Right atrium auricular region (tissue), 2 donors: Measurements from ENCODE around the gene MAPK9. TPM values are rescaled to one million over a fixed set of nuclear protein-coding genes. Genes with fewer than 3 reads are reported as not detected.

Experiments
- DNase-seq: peaks from one replicate; pipeline ENCODE4 v3.0.0-alpha.2; 2019; ENCODE audit warnings: low spot score
- H3K27ac ChIP-seq, 2 donors: fragments of 200-600 bp; sonication (generic); 1 replicate in 1 of 2; 2 replicates in 1 of 2; pipeline ENCODE4 v1.5.1; 2016 to 2019
- H3K27me3 ChIP-seq, 2 donors: fragments of 200-600 bp; sonication (generic); one replicate each; pipeline versions ENCODE4 v1.5.1 to v1.6.0; 2017 to 2019
- H3K36me3 ChIP-seq: fragments of 200-600 bp; sonication (generic); one replicate; pipeline ENCODE4 v1.5.1; 2016
- H3K4me1 ChIP-seq, 2 donors: fragments of 200-600 bp; sonication (generic); one replicate each; pipeline versions ENCODE4 v1.5.1 to v1.6.0; 2017 to 2019
- H3K4me3 ChIP-seq, 2 donors: fragments of 200-600 bp; sonication (generic); 1 replicate in 1 of 2; 2 replicates in 1 of 2; pipeline ENCODE4 v1.5.1; 2017 to 2019; ENCODE audit warnings: mild to moderate bottlenecking in 1 of 2, moderate library complexity in 1 of 2
- H3K9me3 ChIP-seq, 2 donors: fragments of 200-600 bp; sonication (generic); one replicate each; pipeline ENCODE4 v1.5.1; 2019
- CTCF ChIP-seq, 2 donors: fragments of 200-600 bp; sonication (generic); IDR thresholded peaks; one replicate each; pipeline ENCODE4 v1.5.1; 2019; ENCODE audit warnings: antibody characterized with exemption in 2 of 2
- total RNA-seq, 2 donors: library from RNA; depleted of rRNA; stranded (reverse); fragments of >200 nt; gene quantifications; one replicate each; pipeline ENCODE4 v1.1.0, GENCODE V29; 2016

MAPK9 gene
- total RNA-seq, 2 donors from 2014 or later = 25.1 to 30.0 TPM

DNA sequence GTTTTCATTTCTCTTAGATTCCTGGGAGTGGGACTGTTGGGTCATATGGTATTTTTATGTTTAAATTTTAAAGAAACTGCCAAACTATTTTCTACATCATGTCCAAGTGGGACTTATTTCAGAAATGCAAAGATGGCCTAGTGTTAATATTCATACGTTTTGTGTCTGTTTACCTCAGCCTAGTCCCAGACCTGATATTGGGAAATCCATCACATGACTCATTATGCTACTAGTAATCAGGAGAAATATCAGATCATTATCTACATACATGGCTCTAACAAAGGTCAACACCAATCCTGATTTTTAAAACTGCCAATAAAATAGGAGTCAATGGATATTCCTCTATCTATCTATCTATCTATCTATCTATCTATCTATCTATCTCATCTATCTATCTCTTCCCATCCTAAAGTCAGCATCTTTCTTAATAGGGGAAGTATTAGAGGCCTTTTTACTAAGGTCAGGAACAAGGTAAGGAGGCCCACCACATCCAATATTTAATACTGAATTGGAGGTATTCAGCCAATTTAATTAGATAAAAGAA lies 87.5 kb downstream of the MAPK9 start:
- DNase-seq = no peak
- no peak overlapping the region for H3K27ac ChIP-seq
- no peaks in the 10 kb centered on the region for H3K36me3 ChIP-seq
- H3K4me3 ChIP-seq = no peak overlapping the region
- H3K27me3 ChIP-seq = peaks cover 0 to 14% of the 10 kb centered on the region in 2 donors
- TF ChIP-seq CTCF (IDR thresholded peaks at IDR 0.05) = no peak
- H3K4me1 ChIP-seq = peaks cover 0 to 10% of the 10 kb centered on the region in 2 donors
- H3K9me3 ChIP-seq = no peaks in the 10 kb centered on the region

DNA sequence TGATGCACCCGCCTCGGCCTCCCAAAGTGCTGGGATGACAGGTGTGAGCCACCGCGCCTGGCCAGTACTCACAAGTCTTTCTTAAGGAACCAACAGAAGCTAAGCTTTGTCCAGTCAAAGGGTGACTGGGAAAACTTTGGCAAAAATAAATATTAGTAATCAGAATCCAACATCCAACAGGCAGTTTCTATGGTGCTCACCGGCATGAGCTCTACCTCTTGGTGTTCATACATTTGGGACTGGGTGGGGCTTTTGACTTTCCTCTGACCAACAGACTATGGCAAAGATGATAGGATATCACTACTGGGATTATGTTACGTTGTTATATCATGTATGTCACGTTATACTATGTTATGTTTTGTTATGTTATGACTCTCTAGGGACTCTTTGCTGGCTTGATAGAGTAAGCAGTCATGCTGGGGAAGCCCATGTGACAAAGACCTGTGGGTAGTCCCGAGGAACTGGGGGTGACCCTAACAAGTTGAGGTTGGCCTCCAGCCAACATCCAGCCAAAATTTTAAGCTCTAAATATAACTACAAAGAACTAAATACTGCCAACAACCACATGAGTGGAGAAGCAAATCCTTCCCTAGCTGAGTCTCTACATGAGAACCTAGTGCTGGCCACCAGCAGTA lies 88.8 kb downstream of the MAPK9 start:
- peaks cover 0 to 5% of the 10 kb centered on the region in 2 donors for H3K4me1 ChIP-seq

DNA sequence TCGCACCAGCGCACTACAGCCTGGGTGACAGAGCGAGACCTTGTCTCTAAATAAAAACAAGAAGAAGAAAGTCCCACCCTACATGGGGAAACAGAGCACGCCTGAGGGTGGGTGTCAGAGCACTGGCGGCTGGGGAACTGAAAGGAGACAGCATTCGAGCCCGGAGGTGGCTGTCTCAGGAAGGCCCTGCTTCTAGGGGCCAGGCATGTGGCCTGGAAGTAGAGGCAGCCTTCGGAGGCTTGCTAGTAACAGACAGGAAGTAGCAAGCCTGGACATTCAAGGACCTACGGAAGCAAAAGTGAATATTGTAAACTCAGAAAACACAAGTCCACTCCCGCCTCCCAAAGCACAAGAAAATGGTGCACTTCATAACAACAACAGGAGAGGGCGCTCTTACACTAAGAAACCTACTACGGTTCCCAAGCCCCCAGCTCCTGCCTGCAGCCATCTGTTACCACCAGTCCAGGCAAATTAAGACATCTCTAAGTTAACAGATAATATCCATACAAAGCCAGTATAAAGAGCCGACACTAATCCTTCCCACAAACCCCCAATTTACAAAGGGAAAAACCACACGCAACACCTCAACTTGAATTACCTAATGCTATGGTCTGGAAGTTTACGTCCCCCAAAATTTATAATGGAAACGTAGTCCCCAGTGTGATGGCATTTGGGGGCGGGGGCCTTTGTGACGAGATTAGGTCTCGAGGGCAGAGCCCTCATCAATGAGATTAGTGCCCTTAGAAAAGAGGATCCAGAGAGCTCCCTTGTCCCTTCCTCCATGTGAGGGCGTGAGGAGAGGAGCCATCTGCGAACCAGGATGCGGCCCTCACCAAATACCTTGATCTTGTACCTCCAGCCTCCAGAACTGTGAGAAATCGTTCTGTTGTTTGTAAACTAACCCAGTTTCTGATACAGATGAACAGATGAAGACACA lies 90.6 kb downstream of the MAPK9 start:
- Histone ChIP-seq H3K4me3 (no peak overlapping the region), H3K27ac (no peak overlapping the region), H3K36me3 (no peaks in the 10 kb centered on the region), H3K9me3 (no peaks in the 10 kb centered on the region), H3K27me3 (no peaks in the 10 kb centered on the region), H3K4me1 (no peaks in the 10 kb centered on the region)
- no peak for DNase-seq
- TF ChIP-seq CTCF (IDR thresholded peaks at IDR 0.05) = peak in 1 of 2 donors; percentile 24

More for the DNA sequence above, 88.8 kb downstream of the MAPK9 start:
- H3K36me3 ChIP-seq = no peaks in the 10 kb centered on the region
- TF ChIP-seq CTCF (IDR thresholded peaks at IDR 0.05) = no peak
- peaks cover 0 to 9% of the 10 kb centered on the region in 2 donors for H3K27me3 ChIP-seq
- no peak overlapping the region for H3K27ac ChIP-seq
- no peaks in the 10 kb centered on the region for H3K9me3 ChIP-seq
- no peak overlapping the region for H3K4me3 ChIP-seq
- DNase-seq = no peak

DNA sequence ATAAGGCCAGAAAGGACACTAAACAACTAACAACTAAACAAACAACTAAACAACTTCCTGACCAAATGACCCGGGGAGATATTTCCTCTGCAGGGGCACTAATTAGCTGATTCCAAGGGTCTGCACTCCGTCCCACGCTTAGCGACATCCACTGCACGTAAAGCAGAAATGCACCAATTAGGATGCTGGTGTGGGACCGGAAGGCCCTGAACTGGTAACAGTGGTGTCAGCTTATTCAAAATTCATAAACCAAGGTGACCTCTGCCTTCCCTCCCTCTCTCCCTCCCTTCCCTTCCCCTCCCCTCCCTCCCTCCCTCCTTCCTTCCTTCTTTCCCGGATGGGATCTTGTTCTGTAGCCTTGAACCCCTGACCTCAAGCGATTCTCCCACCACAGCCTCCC lies 92.5 kb downstream of the MAPK9 start:
- H3K27me3 ChIP-seq = no peaks in the 10 kb centered on the region
- H3K9me3 ChIP-seq = no peaks in the 10 kb centered on the region
- peak; percentile 7 for DNase-seq
- no peak overlapping the region for H3K27ac ChIP-seq
- H3K36me3 ChIP-seq = no peaks in the 10 kb centered on the region
- no peak overlapping the region for H3K4me3 ChIP-seq
- no peaks in the 10 kb centered on the region for H3K4me1 ChIP-seq
- TF ChIP-seq CTCF (IDR thresholded peaks at IDR 0.05) = no peak

DNA sequence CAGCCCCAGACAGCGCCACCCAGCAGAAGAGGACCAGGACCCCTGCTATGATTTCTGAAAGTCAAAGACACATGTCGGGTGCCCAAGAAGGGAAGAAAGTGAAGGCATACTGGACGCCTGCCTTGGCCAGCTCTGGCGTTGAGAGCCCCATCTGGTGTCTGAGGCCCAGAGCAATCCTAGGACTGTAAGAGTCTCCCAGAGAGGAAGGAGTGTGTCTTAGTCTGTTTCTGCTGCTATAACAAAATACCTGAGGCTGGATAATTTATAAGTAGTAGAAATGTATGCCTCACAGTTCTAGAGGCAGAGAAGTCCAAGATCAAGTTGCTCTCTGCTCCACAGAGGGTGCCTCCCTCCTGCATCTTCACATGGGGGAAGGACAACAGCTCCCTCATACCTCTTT lies 93.7 kb downstream of the MAPK9 start:
- Histone ChIP-seq H3K4me1 (no peaks in the 10 kb centered on the region), H3K27ac (no peak overlapping the region), H3K36me3 (no peaks in the 10 kb centered on the region), H3K27me3 (no peaks in the 10 kb centered on the region), H3K4me3 (no peak overlapping the region), H3K9me3 (no peaks in the 10 kb centered on the region)
- TF ChIP-seq CTCF (IDR thresholded peaks at IDR 0.05) = no peak
- no peak for DNase-seq
